IMR-90 (cell line): ENCODE data around the gene KBTBD6. TPM values are rescaled to one million over a fixed set of nuclear protein-coding genes. Genes with fewer than 3 reads are reported as not detected.

Experiments used
- ATAC-seq: fragments of 200-7000 bp; cut with Tn5 transposase; 2 replicates; pipeline ENCODE4 v1.9.1; 2020; ENCODE audit warnings: low read depth, mild to moderate bottlenecking, moderate library complexity
- BruUV-seq: library from RNA; stranded (reverse); fragments of 400-500 nt; replicated peaks from 2 replicates; lab custom pipeline; 2021; lab: Mats Ljungman, UMichigan
- CTCF ChIA-PET: fragments of 300-600 bp; formaldehyde crosslinking; extraction: SDS; loops from one replicate; lab custom pipeline; 2021; ENCODE audit warnings: antibody characterized with exemption; lab: Yijun Ruan, JAX
- POLR2A ChIA-PET: fragments of 300-600 bp; sonication (Branson Sonifier 250); formaldehyde crosslinking; loops from one replicate; lab custom pipeline; 2022; ENCODE audit warnings: antibody characterized with exemption; ENCODE audit not compliant: unreplicated experiment; lab: Charles Lee
- DNase-seq: peaks from one replicate; pipeline ENCODE4 v3.0.0; 2013
- H2AFZ ChIP-seq: replicated peaks from 2 replicates; pipeline ENCODE3; 2013; ENCODE audit warnings: low read length, mild to moderate bottlenecking; ENCODE audit not compliant: poor library complexity
- H2AK5ac ChIP-seq: 2 replicates; pipeline ENCODE4 v1.6.1; 2013; ENCODE audit warnings: low read depth, low read length, inconsistent platforms
- H2AK9ac ChIP-seq: replicated peaks from 2 replicates; pipeline ENCODE3; 2013; ENCODE audit warnings: mild to moderate bottlenecking, low read depth, low read length, moderate library complexity; ENCODE audit not compliant: poor library complexity
- H2BK120ac ChIP-seq: 2 replicates; pipeline ENCODE4 v1.6.1; 2013; ENCODE audit warnings: low read depth, low read length, inconsistent platforms
- H2BK15ac ChIP-seq: 3 replicates; pipeline ENCODE4 v1.6.1; 2013; ENCODE audit warnings: low read depth, low read length, inconsistent platforms
- H2BK20ac ChIP-seq: 2 replicates; pipeline ENCODE4 v1.6.1; 2013; ENCODE audit warnings: low read depth, mild to moderate bottlenecking, inconsistent platforms, low read length, moderate library complexity
- H2BK5ac ChIP-seq: 2 replicates; pipeline ENCODE4 v1.6.1; 2013; ENCODE audit warnings: mild to moderate bottlenecking, low read depth, low read length, inconsistent platforms; ENCODE audit not compliant: poor library complexity, severe bottlenecking
- H3K14ac ChIP-seq: replicated peaks from 2 replicates; pipeline ENCODE4 v1.6.1; 2013; ENCODE audit warnings: low read depth, low read length, inconsistent platforms
- H3K18ac ChIP-seq: 2 replicates; pipeline ENCODE4 v1.6.1; 2013; ENCODE audit warnings: low read depth, low read length, control low read depth
- H3K23ac ChIP-seq: 2 replicates; pipeline ENCODE4 v1.6.1; 2013; ENCODE audit warnings: low read depth, low read length, inconsistent platforms
- H3K27ac ChIP-seq: 2 replicates; pipeline ENCODE4 v1.5.1; 2013; ENCODE audit warnings: mild to moderate bottlenecking, control low read depth, low read length; ENCODE audit not compliant: insufficient read depth
- H3K27me3 ChIP-seq: 2 replicates; pipeline ENCODE4 v1.6.1; 2013; ENCODE audit warnings: low read length; ENCODE audit not compliant: control insufficient read depth, insufficient read depth
- H3K36me3 ChIP-seq: 2 replicates; pipeline ENCODE4 v1.6.1; 2013; ENCODE audit warnings: low read length, mixed read lengths; ENCODE audit not compliant: control insufficient read depth, insufficient read depth
- H3K4ac ChIP-seq: 2 replicates; pipeline ENCODE4 v1.6.1; 2013; ENCODE audit warnings: low read depth, low read length, inconsistent platforms
- H3K4me1 ChIP-seq: 2 replicates; pipeline ENCODE4 v1.6.1; 2013; ENCODE audit warnings: low read length, mixed read lengths; ENCODE audit not compliant: control insufficient read depth, insufficient read depth
- H3K4me2 ChIP-seq: 2 replicates; pipeline ENCODE4 v1.6.1; 2013; ENCODE audit warnings: low read depth, mild to moderate bottlenecking, control low read depth, low read length, moderate library complexity
- H3K4me3 ChIP-seq: 2 replicates; pipeline ENCODE4 v1.5.1; 2013; ENCODE audit warnings: low read depth, mild to moderate bottlenecking, control low read depth, low read length, moderate library complexity; ENCODE audit not compliant: insufficient read depth
- H3K56ac ChIP-seq: 2 replicates; pipeline ENCODE4 v1.6.1; 2013; ENCODE audit warnings: low read length, inconsistent platforms; ENCODE audit not compliant: insufficient read depth; ENCODE audit errors: extremely low read depth
- H3K79me1 ChIP-seq, 2 experiments: 2 replicates each; pipeline ENCODE4 v1.6.1; 2013; ENCODE audit warnings: low read length in 2 of 2, inconsistent platforms in 1 of 2, low read depth in 1 of 2
- H3K9ac ChIP-seq: 2 replicates; pipeline ENCODE4 v1.6.1; 2013; ENCODE audit warnings: low read depth, low read length, control low read depth
- H3K9me1 ChIP-seq: 2 replicates; pipeline ENCODE4 v1.6.1; 2013; ENCODE audit warnings: low read length, inconsistent platforms; ENCODE audit not compliant: insufficient read depth
- H3K9me3 ChIP-seq: 2 replicates; pipeline ENCODE4 v1.6.1; 2013; ENCODE audit warnings: low read length; ENCODE audit not compliant: control insufficient read depth, insufficient read depth
- H4K20me1 ChIP-seq: 2 replicates; pipeline ENCODE4 v1.6.1; 2013; ENCODE audit warnings: low read length, inconsistent platforms; ENCODE audit not compliant: insufficient read depth
- H4K5ac ChIP-seq: 2 replicates; pipeline ENCODE4 v1.6.1; 2013; ENCODE audit warnings: mild to moderate bottlenecking, low read depth, low read length, control low read depth
- H4K8ac ChIP-seq, 2 experiments: 2 replicates each; pipeline ENCODE4 v1.6.1; 2013; ENCODE audit warnings: low read depth in 2 of 2, low read length in 2 of 2, control low read depth in 1 of 2, inconsistent platforms in 1 of 2
- H4K91ac ChIP-seq: 2 replicates; pipeline ENCODE4 v1.6.1; 2013; ENCODE audit warnings: low read depth, low read length, inconsistent platforms; ENCODE audit not compliant: insufficient read depth
- RFX5 ChIP-seq: IDR thresholded peaks from 2 replicates; pipeline ENCODE4 v1.8.0; 2012; ENCODE audit warnings: low read depth, mild to moderate bottlenecking, low read length, moderate library complexity
- WGBS, 2 experiments: methylation state at CpG; one replicate each; pipeline versions ENCODE4 v1.1.5 to v1.1.7; 2013; ENCODE audit warnings: missing lambda C conversion rate in 2 of 2; ENCODE audit not compliant: insufficient read length in 1 of 2; ENCODE audit errors: extremely low coverage in 2 of 2; 5-methylcytosine and 5-hydroxymethylcytosine counted together
- dilution Hi-C: fragments of 300-500 bp; cut with HindIII; formaldehyde crosslinking; loops from one replicate; pipeline ENCODE4 v1.14.3; 2018; ENCODE audit warnings: low sequenced_read_pairs; ENCODE audit not compliant: unreplicated experiment
- in situ Hi-C: fragments of 300-500 bp; cut with MboI; formaldehyde crosslinking; loops from 3 replicates; pipeline ENCODE4 v1.14.3; 2019; ENCODE audit warnings: low sequenced_read_pairs, inconsistent platforms, mixed read lengths
- intact Hi-C: fragments of 100-400 bp; cut with micrococcal nuclease; formaldehyde crosslinking; loops from 2 replicates; pipeline ENCODE4 v1.10.0; 2022
- polyA plus RNA-seq, 3 experiments: library from polyadenylated mRNA; depleted of rRNA; stranded (reverse); fragments of >200 nt; gene quantifications; 2 replicates each; pipeline ENCODE4 v1.2.3, GENCODE V29; 2012; ENCODE audit warnings: low replicate concordance in 1 of 3
- total RNA-seq: library from RNA; depleted of rRNA; stranded (reverse); fragments of >200 nt; gene quantifications from 2 replicates; pipeline ENCODE4 v1.2.3, GENCODE V29; 2012
- TF ChIP-seq, protein P1 (sequence below): fragments of 150-350 bp; IDR thresholded peaks from 2 replicates; pipeline ENCODE4 v1.6.1; 2016; ENCODE audit warnings: low read depth, mild to moderate bottlenecking, low read length, moderate library complexity, borderline replicate concordance

The KBTBD6 gene
- total and polyA plus RNA-seq, 2 of the 4 experiments (the other 2 are of a cell fraction), result 3.6 to 14.7 TPM

DNA sequence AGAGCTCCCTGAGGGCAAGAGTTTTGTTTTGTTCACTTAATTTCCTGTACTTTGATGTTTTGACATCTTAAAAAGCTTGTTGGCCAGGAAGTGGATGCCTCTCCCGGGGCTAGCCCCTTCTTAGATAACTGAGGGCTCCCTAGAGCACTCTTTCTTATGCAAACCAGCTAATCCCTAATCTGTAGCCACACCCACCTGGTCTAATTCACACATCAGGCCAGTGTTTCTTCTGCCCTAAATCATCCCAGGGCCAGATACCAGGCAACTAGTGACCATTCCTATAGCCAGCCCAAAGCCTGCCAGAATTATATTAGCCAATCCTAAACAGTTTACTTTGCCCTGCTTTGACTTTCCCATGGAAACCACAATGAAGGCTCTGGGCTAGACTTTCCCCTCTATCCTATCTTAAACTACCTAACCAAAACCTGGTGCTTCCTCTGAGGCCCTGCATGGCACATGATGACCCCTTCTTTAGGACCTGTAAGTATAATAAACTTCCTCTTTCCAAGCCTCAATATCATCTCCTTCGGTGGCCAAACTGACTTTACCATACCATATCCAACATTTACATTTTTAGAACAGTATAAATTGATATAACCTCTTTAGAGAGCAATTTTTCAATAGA is 46.5 kb downstream of the KBTBD6 start:
- DNase-seq (no peak), ATAC-seq (peak; percentile 69)
- H3K18ac ChIP-seq, result no peak overlapping the region
- no peak overlapping the region for H2AK5ac ChIP-seq
- in situ Hi-C loops (loop anchor here (25.0 kb wide), 1 partner anchor 226 kb away; the partner anchor contains the start of gene NAA16), dilution Hi-C loops (no loop called here), intact Hi-C loops (loop anchor here (5.0 kb wide), 1 partner anchor 41 kb away; no protein-coding TSS in a partner anchor)
- no peak overlapping the region for H4K91ac ChIP-seq
- no peak overlapping the region for H2BK120ac ChIP-seq
- no peaks in the 10 kb centered on the region; the same call in 1 of the 2 replicates for H3K9me1 ChIP-seq
- WGBS, 2 experiments, result 17% methylated on average over 1 of the region's 2 CpGs; no CpG with 5 or more reads in 1 of the 2 experiments
- H3K9ac ChIP-seq, result no peak overlapping the region
- ChIA-PET CTCF (no interaction called here), POLR2A (no interaction called here)
- BruUV-seq, result no TSS peak
- H3K23ac ChIP-seq, result no peak overlapping the region
- H3K79me1 ChIP-seq, result peaks cover 3 to 7% of the 10 kb centered on the region in 2 experiments; a peak in 1 of 4 replicates
- H3K9me3 ChIP-seq, result no peaks in the 10 kb centered on the region
- no peak overlapping the region for H3K4ac ChIP-seq
- H3K14ac ChIP-seq, result no peak overlapping the region
- no peak overlapping the region for H2AK9ac ChIP-seq
- H3K27me3 ChIP-seq, result no peaks in the 10 kb centered on the region
- H3K36me3 ChIP-seq, result peaks cover 16% of the 10 kb centered on the region
- H4K5ac ChIP-seq, result no peak overlapping the region
- no peak overlapping the region for H4K8ac ChIP-seq
- H3K4me1 ChIP-seq, result no peaks in the 10 kb centered on the region
- no peak overlapping the region for H2BK20ac ChIP-seq
- H2BK15ac ChIP-seq, result no peak overlapping the region
- no peak overlapping the region for H2AFZ ChIP-seq
- no peak overlapping the region for H3K27ac ChIP-seq
- H3K56ac ChIP-seq, result no peak overlapping the region
- H3K4me3 ChIP-seq, result no peak overlapping the region
- H4K20me1 ChIP-seq, result no peaks in the 10 kb centered on the region; the same call in 1 of the 2 replicates
- no peak overlapping the region for H2BK5ac ChIP-seq
- H3K4me2 ChIP-seq, result no peak overlapping the region
- TF ChIP-seq, protein P1, sequence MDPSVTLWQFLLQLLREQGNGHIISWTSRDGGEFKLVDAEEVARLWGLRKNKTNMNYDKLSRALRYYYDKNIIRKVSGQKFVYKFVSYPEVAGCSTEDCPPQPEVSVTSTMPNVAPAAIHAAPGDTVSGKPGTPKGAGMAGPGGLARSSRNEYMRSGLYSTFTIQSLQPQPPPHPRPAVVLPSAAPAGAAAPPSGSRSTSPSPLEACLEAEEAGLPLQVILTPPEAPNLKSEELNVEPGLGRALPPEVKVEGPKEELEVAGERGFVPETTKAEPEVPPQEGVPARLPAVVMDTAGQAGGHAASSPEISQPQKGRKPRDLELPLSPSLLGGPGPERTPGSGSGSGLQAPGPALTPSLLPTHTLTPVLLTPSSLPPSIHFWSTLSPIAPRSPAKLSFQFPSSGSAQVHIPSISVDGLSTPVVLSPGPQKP, result no peak
- peak; percentile 60; the same call in 1 of the 2 replicates for TF ChIP-seq RFX5
